Astrocyte (in vitro differentiated cells and primary cell): ENCODE measurements around the gene APP.

Source experiments
- CTCF ChIP-seq: IDR thresholded peaks from 2 replicates; pipeline ENCODE4 v1.5.1; 2011; ENCODE audit warnings: low read depth, mild to moderate bottlenecking, inconsistent platforms, low read length, moderate library complexity; ENCODE audit not compliant: insufficient read depth
- EZH2 ChIP-seq: IDR thresholded peaks from 2 replicates; pipeline ENCODE4 v1.6.1; 2012; ENCODE audit warnings: mild to moderate bottlenecking, low read length, inconsistent platforms; ENCODE audit not compliant: insufficient read depth

GRCh38 chr21:25964015-25964414 lies 206.6 kb downstream of the APP start:
- TF ChIP-seq CTCF (no peak), EZH2 (no peak)
